Upper lobe of right lung (tissue), 1 donor: ENCODE results near the gene TCF12. TPM values are rescaled to one million over a fixed set of nuclear protein-coding genes. Genes with fewer than 3 reads are reported as not detected.

Source experiments
- ATAC-seq: fragments of 200-7000 bp; cut with Tn5 transposase; one replicate; pipeline ENCODE4 v1.9.1; 2020; ENCODE audit warnings: mild to moderate bottlenecking, moderate library complexity
- DNase-seq: peaks from one replicate; pipeline ENCODE4 v3.0.0-alpha.2; 2020
- H3K27ac ChIP-seq: fragments of 200-600 bp; one replicate; pipeline ENCODE4 v1.8.0; 2022
- H3K27me3 ChIP-seq: fragments of 200-600 bp; one replicate; pipeline ENCODE4 v1.8.0; 2022; ENCODE audit warnings: mild to moderate bottlenecking
- H3K36me3 ChIP-seq: fragments of 200-600 bp; one replicate; pipeline ENCODE4 v1.8.0; 2022
- H3K4me1 ChIP-seq: fragments of 200-600 bp; one replicate; pipeline ENCODE4 v1.8.0; 2022
- H3K4me3 ChIP-seq: fragments of 200-600 bp; one replicate; pipeline ENCODE4 v1.8.0; 2022; ENCODE audit warnings: mild to moderate bottlenecking
- H3K9me3 ChIP-seq: fragments of 200-600 bp; one replicate; pipeline ENCODE4 v1.8.0; 2022
- intact Hi-C: fragments of 100-400 bp; cut with DNase I; formaldehyde crosslinking; loops from one replicate; pipeline ENCODE4 v1.11.0; 2022
- total RNA-seq: library from RNA; stranded (reverse); fragmentation: NEBNext Ultra II Directional; extraction: Animal tissue kit (Norgen Biotek cat#: 25700); gene quantifications from one replicate; pipeline ENCODE4 v1.2.1, GENCODE V29; 2021
- TF ChIP-seq, protein P1 (sequence below): fragments of 200-600 bp; IDR thresholded peaks from one replicate; pipeline ENCODE4 v1.8.0; 2022; ENCODE audit warnings: antibody characterized with exemption
- donor health status: DM: no; HTN: yes; CAD: no; lungs with severe emphysema.

The TCF12 gene
- total RNA-seq, 1 donor from 2014 or later, result 103 TPM

DNA sequence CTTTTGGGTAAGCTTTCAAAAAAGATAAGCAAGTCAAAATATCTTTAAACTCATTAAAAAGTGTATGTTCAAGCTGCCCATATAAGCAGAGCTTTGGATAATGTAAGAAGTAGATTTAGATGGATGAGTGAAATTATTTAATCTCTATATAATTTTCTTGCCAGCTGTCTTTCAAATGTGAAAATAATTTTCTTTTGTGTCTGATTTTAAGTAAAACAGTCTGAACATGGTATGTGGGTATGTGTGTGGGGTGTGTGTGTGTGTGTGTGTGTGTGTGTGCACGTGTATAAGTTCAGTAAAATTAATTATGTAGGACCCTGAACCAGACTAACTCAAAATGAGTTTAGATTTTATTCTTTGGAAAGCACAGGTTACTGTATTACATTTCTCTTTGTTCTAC lies 302.7 kb downstream of the TCF12 start:
- Histone ChIP-seq H3K27ac (no peak overlapping the region), H3K4me1 (peaks cover 26% of the 10 kb centered on the region), H3K4me3 (no peak overlapping the region), H3K9me3 (no peaks in the 10 kb centered on the region), H3K36me3 (no peaks in the 10 kb centered on the region), H3K27me3 (no peaks in the 10 kb centered on the region)
- TF ChIP-seq, protein P1, sequence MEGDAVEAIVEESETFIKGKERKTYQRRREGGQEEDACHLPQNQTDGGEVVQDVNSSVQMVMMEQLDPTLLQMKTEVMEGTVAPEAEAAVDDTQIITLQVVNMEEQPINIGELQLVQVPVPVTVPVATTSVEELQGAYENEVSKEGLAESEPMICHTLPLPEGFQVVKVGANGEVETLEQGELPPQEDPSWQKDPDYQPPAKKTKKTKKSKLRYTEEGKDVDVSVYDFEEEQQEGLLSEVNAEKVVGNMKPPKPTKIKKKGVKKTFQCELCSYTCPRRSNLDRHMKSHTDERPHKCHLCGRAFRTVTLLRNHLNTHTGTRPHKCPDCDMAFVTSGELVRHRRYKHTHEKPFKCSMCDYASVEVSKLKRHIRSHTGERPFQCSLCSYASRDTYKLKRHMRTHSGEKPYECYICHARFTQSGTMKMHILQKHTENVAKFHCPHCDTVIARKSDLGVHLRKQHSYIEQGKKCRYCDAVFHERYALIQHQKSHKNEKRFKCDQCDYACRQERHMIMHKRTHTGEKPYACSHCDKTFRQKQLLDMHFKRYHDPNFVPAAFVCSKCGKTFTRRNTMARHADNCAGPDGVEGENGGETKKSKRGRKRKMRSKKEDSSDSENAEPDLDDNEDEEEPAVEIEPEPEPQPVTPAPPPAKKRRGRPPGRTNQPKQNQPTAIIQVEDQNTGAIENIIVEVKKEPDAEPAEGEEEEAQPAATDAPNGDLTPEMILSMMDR, result no peak
- no peak for ATAC-seq
- DNase-seq, result no peak
- intact Hi-C loops, result no loop called here

DNA sequence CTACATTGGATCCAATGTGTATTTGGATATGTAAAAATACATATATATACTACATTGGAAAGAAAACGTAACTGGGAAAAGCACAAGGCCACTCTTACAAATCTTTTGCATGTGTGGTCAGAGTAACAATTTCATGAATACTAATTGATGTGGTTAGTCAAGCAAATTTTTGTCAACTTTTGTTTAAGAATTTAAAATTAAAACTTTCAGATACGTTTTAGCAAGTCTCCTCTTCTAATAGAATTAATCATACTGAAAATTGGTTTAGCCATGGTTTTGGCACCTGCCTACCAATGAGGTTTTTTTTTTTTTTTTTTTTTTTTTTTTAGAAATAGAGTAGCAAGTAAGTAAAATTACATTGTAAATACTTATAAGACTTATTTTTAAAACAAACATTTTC lies 304.9 kb downstream of the TCF12 start:
- no peaks in the 10 kb centered on the region for H3K36me3 ChIP-seq
- ATAC-seq (no peak), DNase-seq (no peak)
- intact Hi-C loops, result no loop called here
- H3K4me3 ChIP-seq, result no peak overlapping the region
- TF ChIP-seq, protein P1, result no peak
- peaks cover 6% of the 10 kb centered on the region for H3K4me1 ChIP-seq
- no peaks in the 10 kb centered on the region for H3K9me3 ChIP-seq
- H3K27me3 ChIP-seq, result no peaks in the 10 kb centered on the region
- no peak overlapping the region for H3K27ac ChIP-seq

DNA sequence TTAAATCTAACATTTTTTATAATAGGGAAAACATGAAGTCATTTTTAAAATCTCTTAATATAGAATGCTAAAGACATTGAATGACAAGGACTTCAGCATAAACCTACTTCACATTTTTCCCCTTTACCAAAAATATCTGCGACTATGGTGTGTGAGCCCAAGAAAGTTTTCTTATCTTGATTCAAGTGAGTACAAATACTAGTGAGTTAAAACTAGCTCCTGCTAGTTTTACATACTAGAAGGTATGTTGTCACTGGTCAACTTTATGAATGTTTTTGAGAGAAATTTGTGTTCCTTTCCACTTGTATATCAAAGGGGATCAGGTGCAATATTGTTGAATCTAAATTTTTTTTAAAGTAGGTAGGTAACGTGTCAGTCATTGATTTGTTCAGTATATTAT lies 305.4 kb downstream of the TCF12 start:
- DNase-seq, result no peak
- intact Hi-C loops, result no loop called here
- Histone ChIP-seq H3K27ac (no peak overlapping the region), H3K4me3 (no peak overlapping the region), H3K27me3 (no peaks in the 10 kb centered on the region), H3K4me1 (peaks cover 5% of the 10 kb centered on the region), H3K9me3 (no peaks in the 10 kb centered on the region), H3K36me3 (no peaks in the 10 kb centered on the region)
- TF ChIP-seq, protein P1, result no peak
- no peak for ATAC-seq

- DNase-seq (no peak), ATAC-seq (no peak)
- Histone ChIP-seq H3K27me3 (no peaks in the 10 kb centered on the region), H3K4me3 (no peak overlapping the region), H3K27ac (no peak overlapping the region), H3K36me3 (no peaks in the 10 kb centered on the region), H3K4me1 (no peaks in the 10 kb centered on the region), H3K9me3 (no peaks in the 10 kb centered on the region)
- intact Hi-C loops, result no loop called here
- TF ChIP-seq, protein P1, result no peak
Measured at GRCh38 chr15:57224664-57225063, 306.2 kb downstream of the TCF12 start.

DNA sequence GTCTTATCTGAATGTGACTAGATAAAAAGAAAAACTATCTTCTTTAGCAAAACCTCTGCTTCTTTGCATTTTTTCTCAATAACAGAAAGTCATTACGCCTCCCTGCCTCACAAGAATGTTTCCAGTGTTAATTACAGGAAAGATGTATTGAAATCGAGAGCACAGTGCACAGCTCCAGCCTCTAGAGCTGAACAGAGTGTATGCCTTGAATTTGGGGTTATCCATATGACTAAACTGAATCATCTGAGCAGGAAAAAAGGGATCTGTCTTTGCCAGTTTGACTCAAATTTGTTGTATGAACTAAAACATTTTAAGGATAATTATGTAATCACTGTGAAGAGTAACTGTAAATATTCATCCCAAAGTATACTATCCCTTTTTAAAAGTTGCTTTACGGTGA lies 308.7 kb downstream of the TCF12 start:
- TF ChIP-seq, protein P1, result no peak
- Histone ChIP-seq H3K36me3 (peaks cover 3% of the 10 kb centered on the region), H3K4me1 (no peaks in the 10 kb centered on the region), H3K4me3 (no peak overlapping the region), H3K9me3 (no peaks in the 10 kb centered on the region), H3K27me3 (no peaks in the 10 kb centered on the region), H3K27ac (no peak overlapping the region)
- DNase-seq, result no peak
- intact Hi-C loops, result no loop called here
- no peak for ATAC-seq

GRCh38 chr15:57227899-57228298 lies 309.5 kb downstream of the TCF12 start:
- Histone ChIP-seq H3K9me3 (no peaks in the 10 kb centered on the region), H3K4me3 (no peak overlapping the region), H3K27ac (no peak overlapping the region), H3K4me1 (no peaks in the 10 kb centered on the region), H3K27me3 (no peaks in the 10 kb centered on the region), H3K36me3 (peaks cover 9% of the 10 kb centered on the region)
- DNase-seq (no peak), ATAC-seq (no peak)
- TF ChIP-seq, protein P1, result no peak
- intact Hi-C loops, result no loop called here
